AG09309 (cell line): ENCODE measurements around the gene SLC35G1.

ENCODE experiments used
- DNase-seq: peaks from one replicate; pipeline ENCODE4 v3.0.0-alpha.2; 2010; ENCODE audit warnings: low read depth
- H3K4me3 ChIP-seq: 2 replicates; pipeline ENCODE4 v1.5.1; 2011; ENCODE audit warnings: mild to moderate bottlenecking, low read depth, low read length, moderate library complexity; ENCODE audit not compliant: control insufficient read depth
- TF ChIP-seq, protein P1 (sequence below): IDR thresholded peaks from 2 replicates; pipeline ENCODE4 v1.5.1; 2011; ENCODE audit warnings: mild to moderate bottlenecking, low read depth, low read length, inconsistent platforms; ENCODE audit not compliant: insufficient read depth, control insufficient read depth; ENCODE audit errors: missing control alignments

Gene SLC35G1

DNA sequence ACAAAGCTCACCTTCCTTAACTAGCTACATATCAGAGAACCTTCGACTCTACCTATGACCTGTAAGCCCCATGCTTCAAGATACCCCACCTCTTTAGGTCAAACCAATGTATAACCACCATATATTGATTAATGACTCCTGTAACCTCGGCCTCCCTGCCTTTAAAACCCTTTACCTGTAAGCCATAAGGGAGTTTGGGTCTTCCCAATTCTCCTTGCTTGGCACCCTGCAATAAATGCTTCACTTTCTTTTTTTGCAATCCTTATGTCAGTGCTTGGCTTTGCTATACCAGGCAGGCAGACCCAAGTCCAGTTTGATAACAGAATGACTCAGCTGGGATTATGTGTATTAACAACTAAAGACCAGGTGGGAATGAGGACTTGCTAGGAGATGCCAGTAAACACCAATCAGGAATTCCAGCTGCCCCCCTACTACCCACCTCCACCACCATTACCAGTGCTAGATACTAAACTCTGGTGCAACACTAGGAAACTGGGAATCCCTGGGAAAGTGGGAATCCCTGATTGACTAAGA, 22.0 kb upstream of the SLC35G1 start:
- TF ChIP-seq, protein P1, sequence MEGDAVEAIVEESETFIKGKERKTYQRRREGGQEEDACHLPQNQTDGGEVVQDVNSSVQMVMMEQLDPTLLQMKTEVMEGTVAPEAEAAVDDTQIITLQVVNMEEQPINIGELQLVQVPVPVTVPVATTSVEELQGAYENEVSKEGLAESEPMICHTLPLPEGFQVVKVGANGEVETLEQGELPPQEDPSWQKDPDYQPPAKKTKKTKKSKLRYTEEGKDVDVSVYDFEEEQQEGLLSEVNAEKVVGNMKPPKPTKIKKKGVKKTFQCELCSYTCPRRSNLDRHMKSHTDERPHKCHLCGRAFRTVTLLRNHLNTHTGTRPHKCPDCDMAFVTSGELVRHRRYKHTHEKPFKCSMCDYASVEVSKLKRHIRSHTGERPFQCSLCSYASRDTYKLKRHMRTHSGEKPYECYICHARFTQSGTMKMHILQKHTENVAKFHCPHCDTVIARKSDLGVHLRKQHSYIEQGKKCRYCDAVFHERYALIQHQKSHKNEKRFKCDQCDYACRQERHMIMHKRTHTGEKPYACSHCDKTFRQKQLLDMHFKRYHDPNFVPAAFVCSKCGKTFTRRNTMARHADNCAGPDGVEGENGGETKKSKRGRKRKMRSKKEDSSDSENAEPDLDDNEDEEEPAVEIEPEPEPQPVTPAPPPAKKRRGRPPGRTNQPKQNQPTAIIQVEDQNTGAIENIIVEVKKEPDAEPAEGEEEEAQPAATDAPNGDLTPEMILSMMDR: no peak
- no peak overlapping the region for H3K4me3 ChIP-seq
- DNase-seq: no peak

DNA sequence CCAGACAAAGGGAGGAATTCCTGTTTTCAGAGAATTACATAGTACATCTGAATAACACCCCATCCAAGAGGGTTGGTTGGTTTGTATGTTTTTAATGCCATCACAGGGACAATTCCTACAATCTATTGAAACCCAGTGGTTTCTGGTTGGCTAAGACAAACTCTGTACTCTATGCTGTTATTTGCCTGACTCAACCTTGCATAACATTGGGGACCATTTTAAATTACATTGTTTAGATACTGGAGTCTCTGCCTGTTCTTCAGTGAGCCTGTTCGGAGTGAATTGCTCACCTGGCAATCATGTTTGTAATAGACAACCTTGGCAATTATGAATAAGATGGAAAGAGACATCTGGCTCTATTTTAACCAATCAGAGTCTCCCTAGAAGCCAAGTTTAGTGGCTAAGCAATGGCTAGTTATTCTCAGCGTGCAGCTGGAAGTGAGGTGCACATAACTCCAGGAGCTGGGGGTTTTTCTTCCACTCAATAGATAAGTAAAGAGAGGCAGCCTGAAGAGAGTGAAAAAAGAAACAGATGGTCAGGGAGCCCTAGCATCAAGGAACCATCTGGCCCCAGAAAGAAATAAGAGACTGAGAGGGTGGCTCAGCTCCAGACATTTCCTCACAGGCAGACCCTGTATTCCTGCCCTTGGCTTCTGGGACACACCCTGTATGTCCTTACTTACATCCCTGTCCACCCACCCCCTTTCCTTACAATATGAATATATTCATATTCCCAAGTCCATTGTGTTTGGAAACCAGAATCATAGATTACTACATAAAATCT, 21.2 kb upstream of the SLC35G1 start:
- DNase-seq: no peak
- TF ChIP-seq, protein P1: no peak
- H3K4me3 ChIP-seq: no peak overlapping the region

DNA sequence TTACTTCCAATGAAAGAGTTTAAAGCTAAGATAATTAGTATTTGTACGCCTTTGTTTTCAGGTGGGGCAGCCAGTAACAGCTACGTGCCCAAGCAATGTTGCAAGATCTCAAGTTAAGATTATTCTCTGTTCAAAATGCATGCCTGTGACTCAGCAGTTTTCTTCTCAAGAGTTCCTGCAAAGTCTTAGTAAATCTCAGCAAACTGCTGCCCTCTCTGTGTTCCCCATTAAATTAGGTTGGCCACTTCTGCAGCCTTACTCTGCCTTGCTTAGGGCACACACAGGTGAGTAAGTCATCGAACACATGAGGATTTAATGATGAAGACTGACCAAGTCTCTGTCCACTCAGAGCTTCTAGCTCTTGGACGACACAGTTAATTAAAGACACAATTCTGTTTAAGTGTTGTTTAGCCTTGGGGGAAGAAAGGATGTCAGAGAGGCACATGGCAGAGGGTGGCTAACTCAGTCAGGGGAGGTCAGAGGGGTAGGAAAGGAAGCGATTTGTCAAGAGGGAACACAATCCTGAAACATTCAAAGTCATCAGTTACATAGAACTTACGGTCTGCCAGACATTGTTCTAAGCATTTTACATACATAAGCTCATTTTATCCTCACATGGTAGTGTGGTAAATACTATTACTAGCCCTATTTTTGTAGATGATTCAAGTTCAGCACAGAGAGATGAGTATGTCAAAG, 20.2 kb upstream of the SLC35G1 start:
- H3K4me3 ChIP-seq: no peak overlapping the region
- TF ChIP-seq, protein P1: no peak
- peak; percentile 33 for DNase-seq

DNA sequence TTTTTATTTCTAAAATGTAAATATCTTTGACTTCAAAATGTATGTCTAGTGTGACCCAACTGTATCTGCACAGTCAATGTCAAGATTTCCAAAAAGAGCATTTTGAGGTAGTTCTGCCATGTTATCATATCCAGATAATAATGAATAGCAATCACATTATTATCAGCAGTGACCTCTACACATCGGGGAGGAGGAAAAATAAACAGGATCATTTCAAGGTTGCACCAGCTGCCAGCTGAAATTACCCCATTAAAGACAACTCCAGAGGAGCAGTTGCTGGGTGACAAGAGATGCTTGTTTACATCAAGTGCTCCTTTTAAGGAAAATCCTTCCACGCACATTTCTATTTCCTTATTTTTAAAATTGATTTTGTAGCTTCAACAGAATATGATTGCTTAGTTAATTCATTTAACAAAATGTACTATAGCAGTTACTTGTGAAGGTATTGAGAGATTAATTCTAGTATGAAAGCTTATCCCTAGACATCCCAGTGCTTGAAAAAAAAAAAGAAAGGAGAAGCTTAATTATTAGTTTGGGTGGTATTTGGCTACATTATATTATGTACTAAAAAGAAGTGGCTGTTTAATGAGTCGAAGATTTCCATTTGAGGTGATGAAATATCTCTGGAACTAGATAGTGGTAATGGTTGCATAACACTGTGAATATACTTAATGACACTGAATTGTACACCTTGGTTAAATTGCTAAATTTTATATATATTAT, 19.3 kb upstream of the SLC35G1 start:
- DNase-seq: no peak
- no peak overlapping the region for H3K4me3 ChIP-seq
- TF ChIP-seq, protein P1: no peak

DNA sequence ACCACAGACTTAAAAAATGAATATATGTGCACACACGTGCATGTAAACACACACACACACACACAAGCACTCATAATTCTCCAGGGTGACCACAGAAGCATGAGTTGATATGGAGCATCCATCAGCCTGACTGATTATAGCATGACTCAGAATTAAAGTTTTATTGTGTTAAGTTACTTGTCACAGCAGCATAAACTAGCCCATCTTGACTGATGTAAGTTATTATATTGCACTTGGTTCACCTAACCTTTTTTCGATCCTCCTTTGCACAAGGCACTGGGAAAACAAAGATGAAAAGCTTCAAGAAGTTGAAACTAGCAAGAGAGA, 18.8 kb upstream of the SLC35G1 start:
- H3K4me3 ChIP-seq: no peak overlapping the region
- DNase-seq: no peak
- TF ChIP-seq, protein P1: no peak

DNA sequence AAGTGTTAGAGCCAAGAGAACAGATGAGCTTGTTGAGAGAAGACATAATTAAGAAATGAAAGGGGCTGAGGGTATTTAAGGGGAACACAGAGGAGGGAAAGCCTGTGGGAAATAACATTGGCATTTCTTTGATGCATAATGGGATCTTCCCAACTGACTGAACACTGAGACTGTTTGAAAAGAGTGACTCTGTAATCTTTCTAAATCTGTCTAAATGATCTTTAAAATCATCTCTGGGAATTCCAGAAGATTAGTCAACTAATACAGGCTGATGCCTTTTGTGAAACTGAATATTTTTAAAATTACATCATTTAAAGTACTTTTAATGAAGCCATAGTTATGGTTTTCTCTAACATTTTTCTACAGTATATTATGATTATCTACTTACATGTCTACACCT, 17.4 kb upstream of the SLC35G1 start:
- TF ChIP-seq, protein P1: no peak
- DNase-seq: no peak
- no peak overlapping the region for H3K4me3 ChIP-seq
